Stomach (tissue), 9 donors: Measurements from ENCODE around the gene TEPSIN. TPM values are rescaled to one million over a fixed set of nuclear protein-coding genes. Genes with fewer than 3 reads are reported as not detected.
A peak's percentile ranks its signal among the peaks of the same experiment; 100 is the strongest.

Source experiments
- DNase-seq, 2 donors: peaks; one replicate each; pipeline versions ENCODE4 v3.0.0 to v3.0.0-alpha.2; 2013 to 2019
- H3K27ac ChIP-seq, 5 donors: fragments of 200-600 bp in 4 of 5; sonication (generic) in 4 of 5; one replicate each; pipeline ENCODE4 v1.5.1; 2013 to 2019; ENCODE audit warnings: mild to moderate bottlenecking in 1 of 5, moderate library complexity in 1 of 5
- H3K27me3 ChIP-seq, 3 donors: fragments of 200-600 bp; sonication (generic); one replicate each; pipeline ENCODE4 v1.5.1; 2017 to 2019; ENCODE audit warnings: mixed run types in 1 of 3
- H3K36me3 ChIP-seq, 4 donors: fragments of 200-600 bp; sonication (generic); 1 replicate in 3 of 4; 2 replicates in 1 of 4; pipeline ENCODE4 v1.5.1; 2016 to 2019
- H3K4me1 ChIP-seq, 4 donors: fragments of 200-600 bp; sonication (generic); one replicate each; pipeline ENCODE4 v1.5.1; 2016 to 2019
- H3K4me3 ChIP-seq, 4 donors: fragments of 200-600 bp; sonication (generic) in 3 of 4; one replicate each; pipeline ENCODE4 v1.5.1; 2016 to 2019; ENCODE audit warnings: mild to moderate bottlenecking in 1 of 4
- H3K9me3 ChIP-seq, 4 donors: fragments of 200-600 bp; sonication (generic); one replicate each; pipeline ENCODE4 v1.5.1; 2016 to 2019
- EP300 ChIP-seq: sonication (generic); formaldehyde crosslinking; IDR thresholded peaks from one replicate; pipeline ENCODE4 v1.6.1; 2017; ENCODE audit warnings: antibody characterized with exemption
- POLR2A ChIP-seq, 4 donors: fragments of 450-650 bp; IDR thresholded peaks; one replicate each; pipeline ENCODE4 v1.6.1; 2016; ENCODE audit warnings: antibody characterized with exemption in 4 of 4, control low read depth in 2 of 4, mild to moderate bottlenecking in 1 of 4, moderate library complexity in 1 of 4
- POLR2AphosphoS5 ChIP-seq, 3 donors: sonication (generic); formaldehyde crosslinking; IDR thresholded peaks; one replicate each; pipeline ENCODE4 v1.6.1; 2016; ENCODE audit warnings: antibody characterized with exemption in 3 of 3
- WGBS, 5 donors: extraction: QIAGEN DNeasy Blood & Tissue Kit in 3 of 5; methylation state at CpG; one replicate each; pipeline versions ENCODE4 v1.1.5 to v1.1.7; 2013 to 2018; 5-methylcytosine and 5-hydroxymethylcytosine counted together
- intact Hi-C: fragments of 100-400 bp; cut with DNase I; formaldehyde crosslinking; loops from one replicate; pipeline ENCODE4 v1.15.1; 2023; ENCODE audit warnings: low total_unique reads
- polyA plus RNA-seq, 3 donors: library from polyadenylated mRNA; stranded (reverse); fragments of 200-250 nt; gene quantifications; one replicate each; pipeline ENCODE4 v1.2.3, GENCODE V29; 2013
- total RNA-seq, 5 donors: library from RNA; depleted of rRNA; stranded (reverse); fragments of >200 nt; gene quantifications; one replicate each; pipeline versions ENCODE4 v1.1.0 to v1.2.3, GENCODE V29; 2014 to 2016
- TF ChIP-seq, protein P1 (sequence below), 7 experiments: fragments of 450-650 bp in 4 of 7; fragments of 200-600 bp in 3 of 7; sonication (generic) in 3 of 7; IDR thresholded peaks; one replicate each; pipeline ENCODE4 v1.5.1; 2016 to 2019; ENCODE audit warnings: antibody characterized with exemption in 7 of 7, control low read depth in 2 of 7, mild to moderate bottlenecking in 1 of 7
- donor health status: healthy with polysubstance abuse.
- donor health status: Bipolar disorder and iron deficiency.
- donor health status: healthy.

TEPSIN gene
- total and polyA plus RNA-seq, 8 donors = 9.4 to 295 (median 21.4) TPM

DNA sequence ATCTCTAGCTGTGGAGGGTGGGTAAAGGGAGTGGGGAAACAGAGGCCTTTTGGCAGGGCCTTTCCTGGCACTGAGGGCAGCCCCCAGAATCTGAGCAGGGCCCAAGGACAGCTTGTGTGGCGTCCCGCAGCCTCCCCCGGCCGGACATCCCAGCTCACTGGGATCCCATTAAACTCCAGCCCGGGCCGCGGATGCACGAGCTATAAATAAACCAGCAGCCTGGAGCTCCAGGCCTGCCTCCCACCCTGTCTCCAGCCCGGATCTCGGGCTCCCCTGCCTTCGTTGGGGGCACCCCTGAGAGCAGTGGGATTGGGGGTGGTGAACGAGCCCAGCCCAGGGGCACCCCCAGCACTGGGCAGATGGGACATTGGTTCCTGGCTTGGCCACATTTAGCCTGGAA lies 59.0 kb downstream of the TEPSIN start:
- DNase-seq = no peak
- WGBS, 5 donors = 70 to 86% (median 75%) methylated on average over 11 to 12 of the region's 12 CpGs

DNA sequence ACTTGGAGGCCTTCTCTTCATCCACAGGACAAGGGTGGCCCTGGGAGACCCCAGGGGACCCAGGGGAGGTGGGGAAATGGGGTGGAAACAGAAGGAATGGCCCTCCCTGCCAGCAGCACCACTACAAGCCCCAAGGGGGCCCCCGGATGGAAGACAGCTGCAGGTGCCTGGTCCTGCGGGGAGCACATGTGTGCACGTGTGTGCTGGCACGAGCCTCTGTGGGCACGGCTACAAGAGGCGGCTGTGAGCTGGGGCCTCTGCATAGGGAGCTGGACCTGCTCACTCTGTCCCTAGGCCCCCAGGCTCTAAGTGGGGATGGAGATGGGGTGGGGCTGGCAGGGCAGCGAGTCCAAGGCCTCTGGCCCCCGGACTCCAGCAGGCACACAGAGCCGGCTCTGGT lies 59.6 kb downstream of the TEPSIN start:
- WGBS, 5 donors = 57 to 77% (median 73%) methylated on average over 8 to 9 of the region's 9 CpGs
- Histone ChIP-seq H3K4me1 (no peaks in the 10 kb centered on the region), H3K9me3 (peaks cover 0 to 7% (median 0%) of the 10 kb centered on the region in 4 donors), H3K27ac (no peak overlapping the region), H3K36me3 (no peaks in the 10 kb centered on the region), H3K27me3 (peaks cover 0 to 46% (median 0%) of the 10 kb centered on the region in 3 donors), H3K4me3 (no peak overlapping the region)
- peak in 1 of 2 donors; percentile 44 for DNase-seq
- TF ChIP-seq POLR2AphosphoS5 (IDR thresholded peaks at IDR 0.05) (no peak), EP300 (no peak), POLR2A (IDR thresholded peaks at IDR 0.05) (no peak)
- TF ChIP-seq, protein P1, sequence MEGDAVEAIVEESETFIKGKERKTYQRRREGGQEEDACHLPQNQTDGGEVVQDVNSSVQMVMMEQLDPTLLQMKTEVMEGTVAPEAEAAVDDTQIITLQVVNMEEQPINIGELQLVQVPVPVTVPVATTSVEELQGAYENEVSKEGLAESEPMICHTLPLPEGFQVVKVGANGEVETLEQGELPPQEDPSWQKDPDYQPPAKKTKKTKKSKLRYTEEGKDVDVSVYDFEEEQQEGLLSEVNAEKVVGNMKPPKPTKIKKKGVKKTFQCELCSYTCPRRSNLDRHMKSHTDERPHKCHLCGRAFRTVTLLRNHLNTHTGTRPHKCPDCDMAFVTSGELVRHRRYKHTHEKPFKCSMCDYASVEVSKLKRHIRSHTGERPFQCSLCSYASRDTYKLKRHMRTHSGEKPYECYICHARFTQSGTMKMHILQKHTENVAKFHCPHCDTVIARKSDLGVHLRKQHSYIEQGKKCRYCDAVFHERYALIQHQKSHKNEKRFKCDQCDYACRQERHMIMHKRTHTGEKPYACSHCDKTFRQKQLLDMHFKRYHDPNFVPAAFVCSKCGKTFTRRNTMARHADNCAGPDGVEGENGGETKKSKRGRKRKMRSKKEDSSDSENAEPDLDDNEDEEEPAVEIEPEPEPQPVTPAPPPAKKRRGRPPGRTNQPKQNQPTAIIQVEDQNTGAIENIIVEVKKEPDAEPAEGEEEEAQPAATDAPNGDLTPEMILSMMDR (IDR thresholded peaks at IDR 0.05) = no peak
- intact Hi-C loops = no loop called here

More for the DNA sequence above, 59.0 kb downstream of the TEPSIN start:
- Histone ChIP-seq H3K27me3 (peaks cover 0 to 52% (median 0%) of the 10 kb centered on the region in 3 donors), H3K4me3 (no peak overlapping the region), H3K36me3 (no peaks in the 10 kb centered on the region), H3K9me3 (peaks cover 0 to 7% (median 0%) of the 10 kb centered on the region in 4 donors), H3K27ac (no peak overlapping the region), H3K4me1 (no peaks in the 10 kb centered on the region)
- no peak for TF ChIP-seq POLR2AphosphoS5 (IDR thresholded peaks at IDR 0.05)
- TF ChIP-seq, protein P1 (IDR thresholded peaks at IDR 0.05) = no peak
- no peak for TF ChIP-seq POLR2A (IDR thresholded peaks at IDR 0.05)
- TF ChIP-seq EP300 = no peak
- intact Hi-C loops = no loop called here

Other genes with a start within 250 kb of the TEPSIN start
- 100 to 1,000 TPM in 1 of 5 donors, 10 to 100 TPM in 3, 1 to 10 TPM in 1; 5.4 to 117 (median 12.9) TPM for gene CHMP6, start 247.2 kb downstream of the TEPSIN start, total RNA-seq
- gene CHMP6, start 247.2 kb downstream of the TEPSIN start, polyA plus RNA-seq = 10 to 100 TPM; 23.6 to 30.5 (median 25.4) TPM
- gene BAIAP2, start 203.9 kb downstream of the TEPSIN start, total RNA-seq = 100 to 1,000 TPM in 2 of 5 donors, 10 to 100 TPM in 3; 21.1 to 263 (median 96.9) TPM
- 10 to 100 TPM; 37.5 to 66.1 (median 46.6) TPM for gene BAIAP2, start 203.9 kb downstream of the TEPSIN start, polyA plus RNA-seq
- gene PVALEF, start 73.5 kb downstream of the TEPSIN start, total RNA-seq = not detected
- not detected for gene PVALEF, start 73.5 kb downstream of the TEPSIN start, polyA plus RNA-seq
- gene AATK, start 72.8 kb downstream of the TEPSIN start, total RNA-seq = 10 to 100 TPM in 4 of 5 donors, under 1 TPM in 1; 0.87 to 31.7 (median 10.9) TPM
- 1 to 10 TPM; 1.7 to 4.1 (median 3.1) TPM for gene AATK, start 72.8 kb downstream of the TEPSIN start, polyA plus RNA-seq
- 10 to 100 TPM in 3 of 5 donors, 1 to 10 TPM in 2; 4.8 to 75.0 (median 12.5) TPM for gene CEP131, start 16.1 kb downstream of the TEPSIN start, total RNA-seq
- 10 to 100 TPM in 2 of 3 donors, 1 to 10 TPM in 1; 9.9 to 15.7 (median 11.8) TPM for gene CEP131, start 16.1 kb downstream of the TEPSIN start, polyA plus RNA-seq
- 100 to 1,000 TPM in 2 of 5 donors, 10 to 100 TPM in 2, not detected in 1; 14.5 to 185 (median 92.5) TPM for gene NDUFAF8, start 263 bp upstream of the TEPSIN start, total RNA-seq
- gene NDUFAF8, start 263 bp upstream of the TEPSIN start, polyA plus RNA-seq = 10 to 100 TPM; 37.7 to 60.8 (median 43.4) TPM
- 100 to 1,000 TPM in 2 of 5 donors, 10 to 100 TPM in 3; 27.4 to 140 (median 82.6) TPM for gene SLC38A10, start 56.3 kb upstream of the TEPSIN start, total RNA-seq
- 10 to 100 TPM; 18.6 to 78.1 (median 56.4) TPM for gene SLC38A10, start 56.3 kb upstream of the TEPSIN start, polyA plus RNA-seq
- 10 to 100 TPM in 4 of 5 donors, 1 to 10 TPM in 1; 8.6 to 56.2 (median 15.2) TPM for gene BAHCC1, start 156.4 kb upstream of the TEPSIN start, total RNA-seq
- 1 to 10 TPM; 4.9 to 6.6 (median 5.1) TPM for gene BAHCC1, start 156.4 kb upstream of the TEPSIN start, polyA plus RNA-seq